ENCODE data around the gene VSTM2L. TPM values are rescaled to one million over a fixed set of nuclear protein-coding genes. Genes with fewer than 3 reads are reported as not detected.

The VSTM2L gene
- total RNA-seq, 1 donor from 2014 or later: not detected

GRCh38 chr20:37979021-37979985, 76.4 kb downstream of the VSTM2L start:
- Histone ChIP-seq H3K9me3 (no peaks in the 10 kb centered on the region), H3K36me3 (peaks cover 0 to 18% of the 10 kb centered on the region in 2 donors), H3K27ac (no peak overlapping the region), H3K4me1 (no peaks in the 10 kb centered on the region), H3K27me3 (no peaks in the 10 kb centered on the region), H3K4me3 (no peak overlapping the region)
- peak; percentile 54 to 58 for DNase-seq (ENCODE audit: extremely low spot score in 2 of 2)
- TF ChIP-seq CTCF (IDR thresholded peaks at IDR 0.05) (no peak), POLR2AphosphoS5 (IDR thresholded peaks at IDR 0.05; ENCODE audit: insufficient read depth in 1 of 2, low read depth in 1 of 2) (no peak), POLR2A (IDR thresholded peaks at IDR 0.05) (no peak)
- intact Hi-C loops (cut with DNase I): no loop called here

- no peaks in the 10 kb centered on the region for H3K9me3 ChIP-seq
- H3K27me3 ChIP-seq: no peaks in the 10 kb centered on the region
- no peak overlapping the region for H3K27ac ChIP-seq
- peak; percentile 32 to 40 for DNase-seq (ENCODE audit: extremely low spot score in 2 of 2)
- TF ChIP-seq POLR2A (IDR thresholded peaks at IDR 0.05) (no peak), CTCF (IDR thresholded peaks at IDR 0.05) (no peak), POLR2AphosphoS5 (IDR thresholded peaks at IDR 0.05; ENCODE audit: insufficient read depth in 1 of 2, low read depth in 1 of 2) (no peak)
- H3K36me3 ChIP-seq: peaks cover 0 to 18% of the 10 kb centered on the region in 2 donors
- no peaks in the 10 kb centered on the region for H3K4me1 ChIP-seq
- intact Hi-C loops (cut with DNase I): no loop called here
- H3K4me3 ChIP-seq: no peak overlapping the region
These were observed 77.5 kb downstream of the VSTM2L start for GRCh38 chr20:37980383-37980782.

GRCh38 chr20:37980876-37981275, 77.9 kb downstream of the VSTM2L start:
- Histone ChIP-seq H3K36me3 (peaks cover 0 to 18% of the 10 kb centered on the region in 2 donors), H3K4me1 (no peaks in the 10 kb centered on the region), H3K4me3 (no peak overlapping the region), H3K27me3 (no peaks in the 10 kb centered on the region), H3K27ac (no peak overlapping the region), H3K9me3 (no peaks in the 10 kb centered on the region)
- TF ChIP-seq POLR2AphosphoS5 (IDR thresholded peaks at IDR 0.05; ENCODE audit: insufficient read depth in 1 of 2, low read depth in 1 of 2): no peak
- TF ChIP-seq CTCF (IDR thresholded peaks at IDR 0.05): no peak
- no peak for TF ChIP-seq POLR2A (IDR thresholded peaks at IDR 0.05)
- intact Hi-C loops (cut with DNase I): no loop called here
- peak; percentile 25 to 44 for DNase-seq (ENCODE audit: extremely low spot score in 2 of 2)

GRCh38 chr20:37981568-37981967, 78.6 kb downstream of the VSTM2L start:
- H3K4me3 ChIP-seq: no peak overlapping the region
- peak; percentile 31 to 54 for DNase-seq (ENCODE audit: extremely low spot score in 2 of 2)
- no peak overlapping the region for H3K27ac ChIP-seq
- no peak for TF ChIP-seq POLR2A (IDR thresholded peaks at IDR 0.05)
- no peak for TF ChIP-seq CTCF (IDR thresholded peaks at IDR 0.05)
- no peak for TF ChIP-seq POLR2AphosphoS5 (IDR thresholded peaks at IDR 0.05; ENCODE audit: insufficient read depth in 1 of 2, low read depth in 1 of 2)
- peaks cover 0 to 18% of the 10 kb centered on the region in 2 donors for H3K36me3 ChIP-seq
- peaks cover 4% of the 10 kb centered on the region for H3K4me1 ChIP-seq
- H3K9me3 ChIP-seq: no peaks in the 10 kb centered on the region
- intact Hi-C loops (cut with DNase I): no loop called here
- no peaks in the 10 kb centered on the region for H3K27me3 ChIP-seq

GRCh38 chr20:37983286-37983685, 80.4 kb downstream of the VSTM2L start:
- intact Hi-C loops (cut with DNase I): no loop called here
- Histone ChIP-seq H3K27me3 (no peaks in the 10 kb centered on the region), H3K27ac (no peak overlapping the region), H3K4me3 (no peak overlapping the region), H3K9me3 (no peaks in the 10 kb centered on the region), H3K36me3 (peaks cover 0 to 23% of the 10 kb centered on the region in 2 donors), H3K4me1 (peaks cover 18% of the 10 kb centered on the region)
- TF ChIP-seq POLR2A (IDR thresholded peaks at IDR 0.05): no peak
- TF ChIP-seq POLR2AphosphoS5 (IDR thresholded peaks at IDR 0.05; ENCODE audit: insufficient read depth in 1 of 2, low read depth in 1 of 2): no peak
- TF ChIP-seq CTCF (IDR thresholded peaks at IDR 0.05): no peak
- peak; percentile 58 to 70 for DNase-seq (ENCODE audit: extremely low spot score in 2 of 2)

All from vagina (tissue), 2 donors.